NT2/D1 (cell line): ENCODE measurements around the gene LCE1C.

Source experiments
- SUZ12 ChIP-seq: IDR thresholded peaks from 2 replicates; pipeline ENCODE4 v1.6.1; 2011; ENCODE audit not compliant: insufficient read length, insufficient read depth; ENCODE audit errors: extremely low read depth
- YY1 ChIP-seq: IDR thresholded peaks from 2 replicates; pipeline ENCODE4 v1.6.1; 2011; ENCODE audit not compliant: insufficient read length, insufficient read depth
- ZNF274 ChIP-seq: IDR thresholded peaks from 2 replicates; pipeline ENCODE4 v1.6.1; 2011; ENCODE audit warnings: mild to moderate bottlenecking, low read depth, low read length

- TF ChIP-seq YY1 (no peak), ZNF274 (no peak), SUZ12 (no peak)
Measured at GRCh38 chr1:152855661-152856060, 49.2 kb upstream of the LCE1C start.
